IPS-18a (cell line): ENCODE results near the gene RAPGEF5.

Experiments used
- H3K27ac ChIP-seq: one replicate; pipeline ENCODE4 v1.5.1; 2013; ENCODE audit warnings: low read length
- H3K27me3 ChIP-seq: one replicate; pipeline ENCODE4 v1.6.1; 2013; ENCODE audit warnings: mild to moderate bottlenecking, low read length; ENCODE audit not compliant: control insufficient read depth, insufficient read depth
- H3K36me3 ChIP-seq: one replicate; pipeline ENCODE4 v1.6.1; 2013; ENCODE audit warnings: low read depth, low read length; ENCODE audit not compliant: control insufficient read depth
- H3K4me1 ChIP-seq: one replicate; pipeline ENCODE4 v1.6.1; 2013; ENCODE audit warnings: low read depth, low read length; ENCODE audit not compliant: control insufficient read depth
- H3K4me3 ChIP-seq: one replicate; pipeline ENCODE4 v1.5.1; 2013; ENCODE audit warnings: low read length
- H3K9ac ChIP-seq: one replicate; pipeline ENCODE4 v1.6.1; 2013; ENCODE audit warnings: mild to moderate bottlenecking, low read length, moderate library complexity
- H3K9me3 ChIP-seq: one replicate; pipeline ENCODE4 v1.6.1; 2013; ENCODE audit warnings: low read depth, low read length; ENCODE audit not compliant: control insufficient read depth

The RAPGEF5 gene

DNA sequence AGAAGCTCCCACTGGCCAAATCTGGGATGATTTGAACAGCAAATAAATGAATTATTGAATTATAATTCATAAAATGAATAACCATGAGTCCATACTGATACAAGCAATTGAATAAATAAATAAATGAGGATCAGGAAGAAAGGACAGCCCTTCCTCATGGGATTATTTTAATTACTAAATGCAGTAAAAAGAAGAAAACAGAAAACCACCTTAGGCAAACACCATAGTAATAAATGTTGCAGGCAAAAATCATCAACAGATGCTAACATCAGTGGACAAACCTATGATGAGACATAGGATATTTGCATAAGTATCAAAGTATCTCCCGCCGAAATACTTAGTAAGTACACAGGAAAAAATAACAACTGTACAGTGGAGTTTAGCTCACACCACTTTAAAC is 33.2 kb downstream of the RAPGEF5 start:
- no peaks in the 10 kb centered on the region for H3K36me3 ChIP-seq
- H3K4me3 ChIP-seq, result no peak overlapping the region
- no peaks in the 10 kb centered on the region for H3K27me3 ChIP-seq
- no peak overlapping the region for H3K27ac ChIP-seq
- no peak overlapping the region for H3K9ac ChIP-seq
- no peaks in the 10 kb centered on the region for H3K9me3 ChIP-seq
- H3K4me1 ChIP-seq, result peaks cover 18% of the 10 kb centered on the region

DNA sequence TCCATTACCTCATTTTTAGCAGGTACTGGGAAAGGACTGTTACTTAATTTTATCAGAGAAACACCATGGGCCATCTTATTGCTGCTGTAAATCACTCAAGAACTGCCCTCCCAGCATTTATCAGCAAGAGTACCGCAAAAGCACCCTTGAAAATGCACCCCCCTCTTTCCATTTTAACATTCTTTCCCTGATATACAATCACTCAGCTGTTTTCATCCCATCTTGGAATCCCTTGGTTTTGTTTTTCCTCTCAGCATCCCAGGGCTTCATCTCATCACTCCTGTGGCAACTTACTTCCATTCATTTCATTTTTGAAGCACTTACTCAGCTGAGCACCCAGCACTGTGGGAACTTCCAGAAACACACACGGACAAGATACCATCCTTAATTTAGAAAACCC is 36.5 kb downstream of the RAPGEF5 start:
- Histone ChIP-seq H3K9me3 (no peaks in the 10 kb centered on the region), H3K36me3 (no peaks in the 10 kb centered on the region), H3K27me3 (no peaks in the 10 kb centered on the region), H3K4me3 (no peak overlapping the region), H3K9ac (no peak overlapping the region), H3K4me1 (peaks cover 15% of the 10 kb centered on the region), H3K27ac (no peak overlapping the region)

DNA sequence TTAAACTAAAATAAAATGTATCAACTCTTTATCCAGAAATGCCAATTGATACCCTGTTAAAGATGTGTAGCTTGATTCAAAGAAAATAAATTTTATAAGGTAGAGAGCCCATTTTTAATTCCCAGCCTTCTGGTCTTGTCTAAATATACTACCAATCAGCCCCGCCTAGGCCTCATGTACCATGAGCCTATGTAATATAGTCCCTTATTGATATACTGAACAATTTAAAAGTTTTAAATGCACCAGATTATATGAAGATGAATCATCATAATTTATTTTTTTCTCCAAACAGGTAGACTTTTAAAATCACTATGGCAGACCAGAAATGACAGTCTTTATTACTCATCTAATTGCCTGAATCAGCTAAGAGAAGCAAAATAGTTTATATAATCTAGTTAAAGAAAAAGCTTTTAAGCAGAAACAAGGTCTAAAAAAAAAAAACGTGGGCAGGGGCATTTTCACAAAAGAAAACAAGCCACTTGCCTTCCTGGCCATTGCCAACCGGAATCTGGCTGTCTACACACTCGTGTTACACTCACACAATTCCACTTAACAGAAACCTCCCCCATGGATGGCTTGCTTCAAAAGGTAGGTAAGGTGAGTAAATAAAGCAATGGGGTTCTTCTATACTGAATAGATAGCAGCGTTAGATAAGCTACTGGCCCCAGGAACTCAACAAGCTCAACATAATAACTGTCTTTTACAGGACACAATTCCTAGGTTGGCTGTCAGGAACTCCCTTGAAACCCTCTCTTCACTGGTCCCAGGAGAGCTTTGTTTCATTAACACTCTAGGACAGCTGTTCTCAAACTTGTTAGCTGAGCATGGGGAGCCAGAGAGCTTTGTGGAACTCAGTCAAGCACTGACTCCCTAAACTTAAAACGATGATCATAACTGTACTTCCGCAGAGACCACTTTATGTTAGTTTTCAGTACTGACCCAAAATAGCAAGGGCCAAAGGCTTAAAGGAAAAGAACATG is 37.2 kb downstream of the RAPGEF5 start:
- Histone ChIP-seq H3K36me3 (no peaks in the 10 kb centered on the region), H3K27ac (no peak overlapping the region), H3K9ac (no peak overlapping the region), H3K4me1 (peaks cover 15% of the 10 kb centered on the region), H3K27me3 (no peaks in the 10 kb centered on the region), H3K9me3 (no peaks in the 10 kb centered on the region), H3K4me3 (no peak overlapping the region)

DNA sequence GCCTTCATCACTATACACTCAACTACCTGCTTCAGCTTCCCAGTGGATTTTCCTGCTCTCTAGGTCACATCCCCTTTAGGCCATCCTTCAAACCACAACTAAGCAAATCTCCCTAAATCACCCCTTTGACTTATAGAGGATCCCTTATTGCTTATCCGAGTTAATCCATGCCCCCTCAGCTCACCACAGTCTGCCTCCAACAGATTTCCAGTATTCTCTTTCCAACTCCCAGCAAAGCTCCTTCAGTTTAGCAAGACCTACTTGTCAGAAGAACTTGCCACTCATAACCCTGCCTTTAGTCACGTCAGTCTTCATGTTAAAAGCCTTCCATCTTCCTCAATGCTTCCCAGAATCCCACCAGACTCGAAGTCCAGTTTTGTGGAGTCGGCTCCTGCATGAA is 38.6 kb downstream of the RAPGEF5 start:
- H3K36me3 ChIP-seq, result peaks cover 3% of the 10 kb centered on the region
- no peak overlapping the region for H3K4me3 ChIP-seq
- peaks cover 15% of the 10 kb centered on the region for H3K4me1 ChIP-seq

DNA sequence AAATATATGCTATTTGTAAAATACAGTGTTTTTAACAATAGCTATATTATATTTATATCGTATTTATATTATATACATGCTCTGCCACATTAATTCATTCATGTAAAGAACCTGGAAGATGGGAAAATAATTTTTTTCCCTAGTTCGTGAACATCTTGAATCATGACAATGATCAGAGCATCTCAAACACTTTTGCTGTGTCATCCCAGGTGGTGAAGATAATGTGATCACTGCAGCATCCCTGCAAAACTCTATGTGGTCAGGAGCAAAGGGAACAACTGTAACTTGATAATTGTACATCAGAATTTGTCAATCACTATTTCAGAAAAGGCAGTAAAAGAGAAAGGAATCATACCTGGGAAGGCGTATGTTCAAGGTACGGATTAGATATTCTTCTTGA is 39.3 kb downstream of the RAPGEF5 start:
- no peaks in the 10 kb centered on the region for H3K27me3 ChIP-seq
- H3K27ac ChIP-seq, result no peak overlapping the region
- peaks cover 3% of the 10 kb centered on the region for H3K36me3 ChIP-seq
- H3K9me3 ChIP-seq, result no peaks in the 10 kb centered on the region
- no peak overlapping the region for H3K9ac ChIP-seq
- no peak overlapping the region for H3K4me3 ChIP-seq
- peaks cover 15% of the 10 kb centered on the region for H3K4me1 ChIP-seq

More for the DNA sequence above, 38.6 kb downstream of the RAPGEF5 start:
- Histone ChIP-seq H3K9me3 (no peaks in the 10 kb centered on the region), H3K27ac (no peak overlapping the region), H3K27me3 (no peaks in the 10 kb centered on the region), H3K9ac (no peak overlapping the region)

DNA sequence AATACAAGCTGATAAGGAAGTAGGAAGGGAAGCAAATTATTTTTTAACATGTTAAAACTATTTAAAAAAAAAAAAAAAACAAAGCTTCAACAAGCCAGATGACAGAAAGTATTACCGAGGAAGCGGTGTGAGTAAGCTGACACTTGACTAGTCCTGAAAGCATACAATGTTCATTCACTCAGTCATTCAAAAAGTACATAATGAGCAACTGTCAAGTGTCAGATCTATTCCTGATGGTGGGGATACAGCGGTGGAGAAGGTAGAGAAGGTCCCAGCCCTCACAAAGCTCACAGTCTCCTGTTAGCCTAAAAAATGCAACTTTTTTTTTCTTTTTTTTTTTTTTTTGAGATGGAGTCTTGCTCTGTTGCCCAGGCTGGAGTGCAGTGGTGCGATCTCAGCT is 40.0 kb downstream of the RAPGEF5 start:
- H3K4me3 ChIP-seq, result no peak overlapping the region
- no peaks in the 10 kb centered on the region for H3K9me3 ChIP-seq
- no peak overlapping the region for H3K9ac ChIP-seq
- peaks cover 3% of the 10 kb centered on the region for H3K36me3 ChIP-seq
- no peaks in the 10 kb centered on the region for H3K27me3 ChIP-seq
- no peak overlapping the region for H3K27ac ChIP-seq
- peaks cover 15% of the 10 kb centered on the region for H3K4me1 ChIP-seq

DNA sequence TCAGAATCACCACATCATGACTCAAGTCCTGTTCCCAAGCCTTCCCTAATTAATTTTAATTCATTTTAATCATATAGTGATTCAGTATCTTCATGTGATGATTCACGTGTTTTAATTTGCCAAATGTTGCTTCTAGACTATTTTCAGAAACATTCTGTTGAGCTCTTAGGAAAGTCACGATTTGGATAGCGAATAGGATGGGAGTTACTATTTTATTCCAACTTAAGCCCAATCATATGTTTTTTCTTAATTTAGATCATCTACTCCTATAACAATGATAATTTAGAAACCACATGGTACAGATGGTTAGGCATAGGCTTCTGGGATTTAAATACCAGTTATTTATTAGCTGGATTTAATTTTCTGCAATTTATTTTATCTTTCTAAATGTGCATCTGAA is 49.1 kb downstream of the RAPGEF5 start:
- no peak overlapping the region for H3K4me3 ChIP-seq
- peaks cover 27% of the 10 kb centered on the region for H3K36me3 ChIP-seq

DNA sequence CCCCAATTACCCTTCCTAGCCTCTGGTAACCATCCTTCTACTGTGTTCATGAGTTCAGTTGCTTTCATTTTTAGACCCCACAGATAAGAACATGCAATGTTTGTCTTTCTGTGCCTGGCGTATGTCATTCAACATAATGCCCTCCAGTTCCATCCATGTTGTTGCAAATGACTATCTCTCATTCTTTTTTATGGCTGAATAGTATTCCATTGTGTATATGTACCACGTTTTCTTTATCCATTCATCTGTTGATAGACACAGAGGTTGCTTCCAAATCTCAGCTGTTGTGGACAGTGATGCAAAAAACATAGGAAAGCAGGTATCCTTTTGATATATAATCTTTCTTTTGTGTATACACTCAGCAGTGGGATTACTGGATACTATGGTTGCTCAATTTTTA is 51.2 kb downstream of the RAPGEF5 start:
- H3K9ac ChIP-seq, result no peak overlapping the region
- H3K27me3 ChIP-seq, result no peaks in the 10 kb centered on the region
- H3K27ac ChIP-seq, result no peak overlapping the region
- no peak overlapping the region for H3K4me3 ChIP-seq
- no peaks in the 10 kb centered on the region for H3K9me3 ChIP-seq
- no peaks in the 10 kb centered on the region for H3K4me1 ChIP-seq
- H3K36me3 ChIP-seq, result peaks cover 27% of the 10 kb centered on the region

More for the DNA sequence above, 49.1 kb downstream of the RAPGEF5 start:
- Histone ChIP-seq H3K9ac (no peak overlapping the region), H3K9me3 (no peaks in the 10 kb centered on the region), H3K4me1 (no peaks in the 10 kb centered on the region), H3K27me3 (no peaks in the 10 kb centered on the region), H3K27ac (no peak overlapping the region)

DNA sequence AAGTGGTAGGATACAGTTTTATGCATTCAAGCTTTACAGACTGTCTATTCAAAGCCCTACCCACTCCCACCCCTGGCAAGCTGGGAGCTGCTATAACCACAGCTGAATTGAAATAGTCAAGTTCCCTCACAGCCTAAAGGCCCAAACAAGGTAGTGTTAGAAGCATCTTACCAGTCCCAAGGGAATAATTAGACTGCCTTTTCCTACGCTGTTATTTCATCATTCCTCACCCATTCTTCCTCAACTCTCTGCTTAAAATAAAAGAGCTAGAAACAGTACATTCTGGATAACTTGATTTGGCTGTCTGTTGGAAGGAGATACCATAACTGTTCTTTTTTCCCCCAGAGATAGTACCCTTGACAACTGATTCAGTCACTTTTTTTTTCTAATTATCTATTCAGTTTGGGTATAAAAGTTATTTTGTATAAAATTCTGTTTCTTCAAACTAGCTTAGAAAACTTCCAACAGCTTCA is 54.0 kb downstream of the RAPGEF5 start:
- Histone ChIP-seq H3K4me3 (no peak overlapping the region), H3K27ac (no peak overlapping the region), H3K9me3 (no peaks in the 10 kb centered on the region), H3K4me1 (no peaks in the 10 kb centered on the region), H3K27me3 (no peaks in the 10 kb centered on the region), H3K36me3 (peaks cover 23% of the 10 kb centered on the region), H3K9ac (no peak overlapping the region)

DNA sequence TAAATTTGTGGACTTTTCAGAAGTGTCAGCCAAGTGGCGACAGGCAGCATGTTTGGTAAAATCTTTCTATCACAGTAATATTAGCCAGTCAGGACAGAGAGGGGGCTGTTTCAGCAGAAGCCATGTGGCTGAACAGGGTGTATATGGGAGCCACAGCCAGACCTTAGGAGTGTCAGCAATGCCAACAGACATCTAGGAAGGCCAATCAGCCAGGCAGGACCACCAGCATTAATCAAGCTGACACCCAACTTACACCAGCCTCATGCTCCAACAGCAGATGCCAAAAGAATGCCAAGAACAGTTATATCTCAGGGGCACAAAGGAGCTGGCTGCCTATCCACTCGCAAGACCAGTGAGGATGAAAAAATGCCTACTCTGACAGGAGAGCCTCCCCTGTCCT is 54.8 kb downstream of the RAPGEF5 start:
- Histone ChIP-seq H3K36me3 (peaks cover 15% of the 10 kb centered on the region), H3K27ac (no peak overlapping the region), H3K4me3 (no peak overlapping the region), H3K9ac (no peak overlapping the region), H3K27me3 (no peaks in the 10 kb centered on the region), H3K4me1 (no peaks in the 10 kb centered on the region), H3K9me3 (no peaks in the 10 kb centered on the region)

DNA sequence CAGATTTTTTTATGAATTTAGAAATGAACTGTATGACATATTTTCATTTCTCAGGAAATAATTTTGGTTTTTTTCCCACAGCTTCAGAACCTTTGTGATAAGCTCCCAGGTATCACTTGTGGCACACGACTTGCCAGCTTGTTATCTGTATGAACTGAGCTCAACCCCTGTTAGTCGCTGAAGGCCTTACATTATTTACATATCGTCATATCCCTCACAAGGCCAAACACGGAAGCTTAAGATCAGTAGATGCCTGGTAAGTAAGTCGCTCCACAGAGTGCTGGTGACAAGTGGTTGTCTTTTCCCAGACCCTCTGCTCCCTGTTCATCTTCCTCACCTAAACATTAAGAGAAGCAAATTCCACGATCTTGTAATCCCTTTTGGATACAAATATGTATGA is 55.2 kb downstream of the RAPGEF5 start:
- H3K4me1 ChIP-seq, result no peaks in the 10 kb centered on the region
- no peaks in the 10 kb centered on the region for H3K9me3 ChIP-seq
- H3K27ac ChIP-seq, result no peak overlapping the region
- H3K9ac ChIP-seq, result no peak overlapping the region
- no peaks in the 10 kb centered on the region for H3K27me3 ChIP-seq
- no peak overlapping the region for H3K4me3 ChIP-seq
- H3K36me3 ChIP-seq, result peaks cover 11% of the 10 kb centered on the region

DNA sequence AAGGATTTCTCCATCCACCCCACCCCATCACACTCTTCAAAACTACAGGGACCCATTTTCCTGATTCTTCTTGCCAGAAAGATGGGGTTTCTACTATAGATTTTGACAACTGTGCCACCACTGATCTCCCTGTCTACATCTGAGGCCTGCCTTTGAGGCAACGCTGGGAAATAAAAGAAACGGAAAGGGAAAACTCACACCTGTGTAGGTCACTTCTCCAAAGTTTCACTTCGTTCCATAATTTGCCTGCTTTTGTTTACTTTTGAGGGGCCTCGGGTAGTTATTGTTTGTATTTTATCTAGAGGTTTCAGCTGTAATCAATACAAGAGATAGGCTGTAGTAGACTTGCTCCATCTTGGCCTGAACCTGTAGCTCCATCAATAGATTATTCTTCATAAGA is 56.1 kb downstream of the RAPGEF5 start:
- Histone ChIP-seq H3K9me3 (no peaks in the 10 kb centered on the region), H3K27ac (no peak overlapping the region), H3K27me3 (no peaks in the 10 kb centered on the region), H3K9ac (no peak overlapping the region), H3K36me3 (peaks cover 5% of the 10 kb centered on the region), H3K4me3 (no peak overlapping the region), H3K4me1 (no peaks in the 10 kb centered on the region)
